Lower lobe of right lung (tissue), 2 donors: Measurements from ENCODE around the gene DLG5. TPM values are rescaled to one million over a fixed set of nuclear protein-coding genes. Genes with fewer than 3 reads are reported as not detected.

ENCODE experiments used
- ATAC-seq, 2 donors: fragments of 200-7000 bp; cut with Tn5 transposase; one replicate each; pipeline ENCODE4 v1.9.1; 2020 to 2022; ENCODE audit warnings: mild to moderate bottlenecking in 2 of 2, moderate library complexity in 2 of 2
- DNase-seq: peaks from one replicate; pipeline ENCODE4 v3.0.0-alpha.2; 2020
- H3K27ac ChIP-seq: fragments of 200-600 bp; one replicate; pipeline ENCODE4 v1.8.0; 2022
- H3K27me3 ChIP-seq: fragments of 200-600 bp; one replicate; pipeline ENCODE4 v1.8.0; 2022; ENCODE audit warnings: low read depth
- H3K36me3 ChIP-seq: fragments of 200-600 bp; one replicate; pipeline ENCODE4 v1.8.0; 2022; ENCODE audit warnings: mild to moderate bottlenecking
- H3K4me1 ChIP-seq: fragments of 200-600 bp; one replicate; pipeline ENCODE4 v1.8.0; 2022
- H3K4me3 ChIP-seq: fragments of 200-600 bp; one replicate; pipeline ENCODE4 v1.8.0; 2022; ENCODE audit warnings: mild to moderate bottlenecking
- H3K9me3 ChIP-seq: fragments of 200-600 bp; one replicate; pipeline ENCODE4 v1.8.0; 2022
- intact Hi-C: fragments of 100-400 bp; cut with DNase I; formaldehyde crosslinking; loops from one replicate; pipeline ENCODE4 v1.11.0; 2022
- total RNA-seq: library from RNA; stranded (reverse); fragmentation: NEBNext Ultra II Directional; extraction: Animal tissue kit (Norgen Biotek cat#: 25700); gene quantifications from one replicate; pipeline ENCODE4 v1.2.1, GENCODE V29; 2021
- TF ChIP-seq, protein P1 (sequence below): fragments of 200-600 bp; IDR thresholded peaks from one replicate; pipeline ENCODE4 v1.8.0; 2022; ENCODE audit warnings: antibody characterized with exemption, mild to moderate bottlenecking
- donor health status: DM: no; HTN: yes; CAD: no; lungs with severe emphysema.

Gene DLG5
- total RNA-seq, 1 donor from 2014 or later: 18.7 TPM

DNA sequence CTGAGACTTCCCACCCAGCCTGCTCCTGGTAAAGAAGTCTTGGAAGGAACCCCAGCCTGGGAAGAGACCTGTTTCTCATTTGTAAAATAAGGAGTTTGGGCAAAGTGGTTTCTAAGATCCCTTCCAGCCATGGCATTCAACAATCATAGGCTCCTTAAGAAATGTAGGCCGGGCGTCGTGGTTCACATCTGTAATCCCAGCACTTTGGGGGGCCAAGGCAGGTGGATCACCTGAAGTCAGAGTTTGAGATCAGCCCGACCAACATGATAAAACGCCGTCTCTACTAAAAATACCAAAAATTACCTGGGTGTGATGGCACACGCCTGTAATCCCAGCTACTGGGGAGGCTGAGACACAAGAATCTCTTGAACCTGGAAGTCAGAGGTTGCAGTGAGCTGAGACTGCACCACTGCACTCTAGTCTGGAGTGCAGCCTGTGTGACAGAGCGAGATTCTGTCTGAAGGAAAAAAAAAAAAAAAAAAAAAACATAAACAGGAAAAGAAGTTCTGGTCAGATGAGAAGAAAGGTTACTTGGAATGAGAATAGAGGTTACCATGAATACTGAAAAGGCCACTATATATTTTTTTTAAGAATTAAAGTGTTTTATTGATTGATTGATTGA is 15.9 kb downstream of the DLG5 start:
- H3K4me3 ChIP-seq: no peak overlapping the region
- H3K9me3 ChIP-seq: no peaks in the 10 kb centered on the region
- peaks cover 22% of the 10 kb centered on the region for H3K4me1 ChIP-seq
- intact Hi-C loops: no loop called here
- H3K27me3 ChIP-seq: no peaks in the 10 kb centered on the region
- DNase-seq (no peak), ATAC-seq (no peak)
- no peak overlapping the region for H3K27ac ChIP-seq
- TF ChIP-seq, protein P1, sequence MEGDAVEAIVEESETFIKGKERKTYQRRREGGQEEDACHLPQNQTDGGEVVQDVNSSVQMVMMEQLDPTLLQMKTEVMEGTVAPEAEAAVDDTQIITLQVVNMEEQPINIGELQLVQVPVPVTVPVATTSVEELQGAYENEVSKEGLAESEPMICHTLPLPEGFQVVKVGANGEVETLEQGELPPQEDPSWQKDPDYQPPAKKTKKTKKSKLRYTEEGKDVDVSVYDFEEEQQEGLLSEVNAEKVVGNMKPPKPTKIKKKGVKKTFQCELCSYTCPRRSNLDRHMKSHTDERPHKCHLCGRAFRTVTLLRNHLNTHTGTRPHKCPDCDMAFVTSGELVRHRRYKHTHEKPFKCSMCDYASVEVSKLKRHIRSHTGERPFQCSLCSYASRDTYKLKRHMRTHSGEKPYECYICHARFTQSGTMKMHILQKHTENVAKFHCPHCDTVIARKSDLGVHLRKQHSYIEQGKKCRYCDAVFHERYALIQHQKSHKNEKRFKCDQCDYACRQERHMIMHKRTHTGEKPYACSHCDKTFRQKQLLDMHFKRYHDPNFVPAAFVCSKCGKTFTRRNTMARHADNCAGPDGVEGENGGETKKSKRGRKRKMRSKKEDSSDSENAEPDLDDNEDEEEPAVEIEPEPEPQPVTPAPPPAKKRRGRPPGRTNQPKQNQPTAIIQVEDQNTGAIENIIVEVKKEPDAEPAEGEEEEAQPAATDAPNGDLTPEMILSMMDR: no peak
- no peaks in the 10 kb centered on the region for H3K36me3 ChIP-seq

DNA sequence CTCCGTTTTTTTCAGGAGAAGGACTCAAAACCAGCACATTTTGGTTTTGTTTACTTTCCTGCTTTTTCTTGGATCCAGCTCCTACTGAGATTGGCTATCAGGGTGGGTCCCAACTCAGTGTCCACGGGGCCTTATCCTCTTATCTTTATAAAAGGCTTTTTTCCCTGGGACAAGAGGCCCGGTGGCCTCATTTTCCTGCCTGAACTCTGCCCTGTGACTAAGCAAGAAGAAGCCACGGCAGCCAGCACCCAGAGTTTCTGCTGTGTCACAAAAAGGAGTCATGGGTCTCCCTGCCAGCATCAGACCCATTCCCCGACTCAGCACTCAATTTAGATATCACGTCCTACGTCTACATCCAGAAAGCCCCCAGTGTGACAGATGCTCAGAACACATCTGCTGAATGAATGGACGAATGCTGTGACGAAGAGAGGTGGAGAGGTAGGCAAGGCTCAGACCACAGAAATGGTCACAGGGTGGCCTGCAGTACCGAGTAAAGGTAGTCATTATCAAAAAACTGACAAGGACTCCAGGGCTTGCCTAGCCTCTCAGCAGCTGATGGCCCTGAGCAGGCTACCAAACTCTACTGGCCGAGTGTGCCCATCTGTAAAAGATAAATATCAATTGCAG is 16.7 kb downstream of the DLG5 start:
- peak in 1 of 2 donors; percentile 11 for ATAC-seq
- Histone ChIP-seq H3K4me3 (no peak overlapping the region), H3K27ac (no peak overlapping the region), H3K9me3 (no peaks in the 10 kb centered on the region), H3K4me1 (peaks cover 22% of the 10 kb centered on the region), H3K27me3 (no peaks in the 10 kb centered on the region), H3K36me3 (no peaks in the 10 kb centered on the region)
- no peak for DNase-seq
- TF ChIP-seq, protein P1: no peak
- intact Hi-C loops: no loop called here

DNA sequence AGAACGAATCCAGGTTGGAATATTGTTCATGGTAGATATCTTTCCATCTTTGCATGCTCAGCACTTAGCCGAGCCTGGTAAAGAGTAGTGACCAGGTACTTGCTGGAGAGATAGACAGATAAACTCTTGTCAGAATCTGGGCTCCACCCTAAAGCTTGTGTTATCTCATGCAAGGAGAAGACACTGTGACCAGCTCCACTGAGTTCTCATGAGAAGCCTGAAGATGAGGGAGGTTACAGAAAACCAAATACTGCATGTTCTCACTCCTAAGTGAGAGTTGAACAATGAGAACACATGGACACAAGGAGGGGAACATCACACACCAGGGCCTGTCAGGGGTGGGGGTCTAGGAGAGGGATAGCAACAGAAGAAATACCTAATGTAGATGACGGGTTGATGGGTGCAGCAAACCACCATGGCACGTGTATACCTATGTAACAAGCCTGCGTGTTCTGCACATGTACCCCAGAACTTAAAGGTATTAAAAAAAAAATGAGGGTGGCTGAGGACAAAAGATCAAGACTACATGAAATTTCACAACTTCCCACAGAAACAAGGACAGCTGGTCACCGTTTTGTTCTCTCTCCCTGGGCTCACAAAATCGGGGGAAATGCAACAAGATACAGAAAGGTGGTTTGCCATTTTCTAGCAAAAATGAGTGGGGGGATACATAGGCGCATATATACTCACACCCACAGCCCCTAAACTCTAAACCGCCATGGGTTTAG is 17.4 kb downstream of the DLG5 start:
- Histone ChIP-seq H3K4me1 (peaks cover 22% of the 10 kb centered on the region), H3K9me3 (no peaks in the 10 kb centered on the region), H3K27ac (no peak overlapping the region), H3K36me3 (no peaks in the 10 kb centered on the region), H3K27me3 (no peaks in the 10 kb centered on the region), H3K4me3 (no peak overlapping the region)
- DNase-seq (no peak), ATAC-seq (no peak)
- TF ChIP-seq, protein P1: no peak
- intact Hi-C loops: no loop called here

DNA sequence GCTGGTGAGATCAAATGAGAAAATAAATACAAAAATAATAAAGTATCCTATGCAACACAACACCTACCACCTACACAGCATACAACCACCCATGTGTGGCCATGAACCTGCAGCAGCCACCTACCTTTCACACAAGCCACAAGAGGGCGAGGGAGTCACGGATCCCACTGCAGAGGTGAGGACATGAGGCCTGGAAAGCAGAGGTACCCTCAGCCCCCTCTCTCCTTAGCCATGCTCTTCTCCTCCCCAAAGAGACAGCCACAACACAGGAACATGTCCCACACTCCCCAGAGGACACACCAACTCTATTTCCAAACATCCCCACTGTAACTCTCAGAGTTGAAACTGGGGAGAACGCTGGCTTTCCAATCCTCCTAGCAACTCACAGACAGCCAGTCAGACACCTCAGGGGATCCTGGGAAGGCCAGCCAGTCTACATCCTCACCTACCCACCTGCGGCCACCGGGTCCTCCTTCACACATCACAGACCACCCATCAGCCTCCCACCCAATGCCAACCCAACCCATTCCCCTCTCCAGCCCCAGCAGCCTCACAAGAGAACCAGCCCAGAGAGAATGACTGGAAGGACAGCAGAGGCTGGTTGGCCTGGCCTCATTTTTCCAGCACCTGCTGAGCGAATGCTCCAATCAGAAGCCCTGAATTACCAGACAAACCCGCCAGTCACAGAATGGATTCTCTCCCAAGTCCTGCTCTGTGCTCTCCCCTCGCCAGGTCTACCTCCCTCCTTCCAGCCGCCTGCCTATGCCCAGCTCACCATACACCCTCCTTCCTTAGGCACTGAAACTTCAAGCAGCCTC is 18.4 kb downstream of the DLG5 start:
- intact Hi-C loops: no loop called here
- Histone ChIP-seq H3K4me3 (no peak overlapping the region), H3K36me3 (no peaks in the 10 kb centered on the region), H3K27me3 (no peaks in the 10 kb centered on the region), H3K4me1 (peaks cover 22% of the 10 kb centered on the region), H3K9me3 (no peaks in the 10 kb centered on the region), H3K27ac (no peak overlapping the region)
- ATAC-seq: no peak
- TF ChIP-seq, protein P1: no peak
- DNase-seq: no peak

DNA sequence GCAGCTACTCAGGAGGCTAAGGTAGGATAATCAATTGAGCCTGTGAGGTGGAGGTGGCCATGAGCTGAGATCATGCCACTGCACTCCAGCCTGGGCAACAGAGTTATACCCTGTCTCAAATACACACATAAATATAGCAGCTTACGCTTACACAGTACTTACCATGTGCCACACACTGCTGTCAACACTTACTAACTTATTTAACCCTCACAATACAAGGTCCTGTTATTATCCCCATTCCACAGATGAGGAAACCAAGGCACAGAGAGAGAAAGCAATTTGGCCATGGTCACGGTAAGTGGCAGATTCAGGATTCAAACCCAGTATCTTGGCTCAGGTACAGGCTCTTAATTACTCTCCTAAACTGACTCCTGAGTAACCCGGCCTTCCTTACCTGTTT is 19.1 kb downstream of the DLG5 start:
- H3K27me3 ChIP-seq: no peaks in the 10 kb centered on the region
- H3K9me3 ChIP-seq: no peaks in the 10 kb centered on the region
- ATAC-seq (no peak), DNase-seq (no peak)
- no peaks in the 10 kb centered on the region for H3K36me3 ChIP-seq
- intact Hi-C loops: no loop called here
- H3K27ac ChIP-seq: no peak overlapping the region
- peaks cover 22% of the 10 kb centered on the region for H3K4me1 ChIP-seq
- no peak overlapping the region for H3K4me3 ChIP-seq
- TF ChIP-seq, protein P1: no peak
